IPS-NIHi7 (cell line): ENCODE data around the gene ZCCHC3.

Experiments used
- DNase-seq: peaks from one replicate; pipeline ENCODE4 v3.0.0; 2012; ENCODE audit warnings: mixed read lengths; ENCODE audit errors: extremely low spot score

The ZCCHC3 gene

GRCh38 chr20:284172-284571 lies 13.2 kb upstream of the ZCCHC3 start:
- DNase-seq, result no peak

GRCh38 chr20:286508-286907 lies 10.9 kb upstream of the ZCCHC3 start:
- no peak for DNase-seq

- DNase-seq, result no peak
Measured at GRCh38 chr20:288956-289692, 8.2 kb upstream of the ZCCHC3 start.

GRCh38 chr20:289693-290083 lies 7.7 kb upstream of the ZCCHC3 start:
- DNase-seq, result no peak

- DNase-seq, result peak; percentile 99
Measured at GRCh38 chr20:290084-290831, 7.1 kb upstream of the ZCCHC3 start, which contains the start of gene C20orf96. C20orf96 (minus strand) TSS chr20:290750; CDS start chr20:290610, 140 bp downstream.

- no peak for DNase-seq
Measured at GRCh38 chr20:294602-295001, 2.8 kb upstream of the ZCCHC3 start.

GRCh38 chr20:295804-296203 lies 1.6 kb upstream of the ZCCHC3 start:
- no peak for DNase-seq

- DNase-seq, result peak; percentile 22
Measured at GRCh38 chr20:297925-298775, 780 bp downstream of the ZCCHC3 start.

GRCh38 chr20:298776-299391 lies 1.5 kb downstream of the ZCCHC3 start:
- no peak for DNase-seq

GRCh38 chr20:300345-300990 lies 3.1 kb downstream of the ZCCHC3 start:
- DNase-seq, result peak; percentile 18

- DNase-seq, result no peak
Measured at GRCh38 chr20:301886-302848, 4.8 kb downstream of the ZCCHC3 start.

GRCh38 chr20:305745-306144 lies 8.4 kb downstream of the ZCCHC3 start:
- DNase-seq, result no peak

- no peak for DNase-seq
Measured at GRCh38 chr20:308427-309038, 11.2 kb downstream of the ZCCHC3 start.

- no peak for DNase-seq
Measured at GRCh38 chr20:309306-309840, 12.0 kb downstream of the ZCCHC3 start.

- DNase-seq, result peak; percentile 98
Measured at GRCh38 chr20:309841-310644, 12.7 kb downstream of the ZCCHC3 start.

- no peak for DNase-seq
Measured at GRCh38 chr20:310645-311044, 13.3 kb downstream of the ZCCHC3 start.

- no peak for DNase-seq
Measured at GRCh38 chr20:311609-312008, 14.2 kb downstream of the ZCCHC3 start.

GRCh38 chr20:312067-312466 lies 14.7 kb downstream of the ZCCHC3 start:
- DNase-seq, result no peak

GRCh38 chr20:312866-313265 lies 15.5 kb downstream of the ZCCHC3 start:
- no peak for DNase-seq
